OCI-LY7 (cell line): ENCODE data around the gene KLHL22. TPM values are rescaled to one million over a fixed set of nuclear protein-coding genes. Genes with fewer than 3 reads are reported as not detected.

Experiments used
- BruUV-seq: library from RNA; stranded (reverse); fragments of 400-500 nt; replicated peaks from 2 replicates; lab custom pipeline; 2021; lab: Mats Ljungman, UMichigan
- CTCF ChIA-PET: fragments of 300-600 bp; sonication (Branson Sonifier 250); formaldehyde crosslinking; loops from one replicate; lab custom pipeline; 2022; ENCODE audit warnings: antibody characterized with exemption; ENCODE audit not compliant: unreplicated experiment; lab: Charles Lee
- POLR2A ChIA-PET: fragments of 300-600 bp; sonication (Branson Sonifier 250); formaldehyde crosslinking; loops from one replicate; lab custom pipeline; 2022; ENCODE audit warnings: antibody characterized with exemption; lab: Charles Lee
- DNase-seq: peaks from one replicate; pipeline ENCODE4 v3.0.0-alpha.2; 2015; ENCODE audit warnings: low spot score
- H2AFZ ChIP-seq: fragments of 200-600 bp; sonication (generic), shearing (Covaris generic); 2 replicates; pipeline ENCODE4 v1.6.1; 2014; ENCODE audit warnings: mild to moderate bottlenecking, antibody characterized with exemption, low read length, moderate library complexity
- H3K27ac ChIP-seq: fragments of 200-600 bp; sonication (generic); 2 replicates; pipeline ENCODE4 v1.5.1; 2014; ENCODE audit warnings: mixed run types, low read depth, mild to moderate bottlenecking, moderate library complexity, low read length, inconsistent platforms; ENCODE audit not compliant: poor library complexity, severe bottlenecking
- H3K36me3 ChIP-seq: fragments of 200-600 bp; sonication (generic); 2 replicates; pipeline ENCODE4 v1.6.1; 2014; ENCODE audit warnings: mild to moderate bottlenecking, antibody characterized with exemption, low read length, moderate library complexity, mixed read lengths; ENCODE audit not compliant: insufficient read depth
- H3K4me1 ChIP-seq: fragments of 200-600 bp; sonication (generic); 2 replicates; pipeline ENCODE4 v1.5.1; 2014; ENCODE audit warnings: mild to moderate bottlenecking, low read length; ENCODE audit not compliant: insufficient read depth, poor library complexity, severe bottlenecking
- H3K4me2 ChIP-seq: fragments of 200-600 bp; sonication (generic); 2 replicates; pipeline ENCODE4 v1.6.1; 2014; ENCODE audit warnings: mild to moderate bottlenecking, low read length
- H3K4me3 ChIP-seq: fragments of 200-600 bp; sonication (generic); 2 replicates; pipeline ENCODE4 v1.5.1; 2014; ENCODE audit warnings: mild to moderate bottlenecking, low read depth, low read length; ENCODE audit not compliant: poor library complexity, severe bottlenecking
- H3K79me2 ChIP-seq: fragments of 200-600 bp; sonication (generic); 2 replicates; pipeline ENCODE4 v1.6.1; 2016; ENCODE audit warnings: low read depth, mild to moderate bottlenecking, low read length, moderate library complexity, mixed read lengths; ENCODE audit not compliant: insufficient read depth
- H3K9me2 ChIP-seq: fragments of 200-600 bp; sonication (generic); 2 replicates; pipeline ENCODE4 v1.6.1; 2016; ENCODE audit warnings: mild to moderate bottlenecking, low read length, mixed read lengths; ENCODE audit not compliant: insufficient read depth
- H3K9me3 ChIP-seq: fragments of 200-600 bp; sonication (generic); 2 replicates; pipeline ENCODE4 v1.6.1; 2014; ENCODE audit warnings: mild to moderate bottlenecking, mixed run types, low read length, mixed read lengths
- H4K20me1 ChIP-seq: fragments of 200-600 bp; sonication (generic); 2 replicates; pipeline ENCODE4 v1.6.1; 2014; ENCODE audit warnings: mild to moderate bottlenecking, antibody characterized with exemption, low read length, moderate library complexity, mixed read lengths; ENCODE audit not compliant: insufficient read depth
- EZH2phosphoT487 ChIP-seq: fragments of 200-600 bp; sonication (generic); IDR thresholded peaks from 2 replicates; pipeline ENCODE4 v1.6.1; 2018; ENCODE audit warnings: low read depth, borderline replicate concordance, mild to moderate bottlenecking, mixed run types, antibody characterized with exemption, low read length, moderate library complexity, mixed read lengths
- intact Hi-C: fragments of 100-400 bp; cut with micrococcal nuclease; formaldehyde crosslinking; loops from one replicate; pipeline ENCODE4 v1.10.0; 2022; ENCODE audit not compliant: unreplicated experiment
- total RNA-seq, 2 experiments: library from RNA; depleted of rRNA in 1 of 2; stranded (reverse); fragments of >200 nt in 1 of 2; shearing (Covaris generic) in 1 of 2; gene quantifications; 2 replicates each; pipeline ENCODE4 v1.2.3, GENCODE V29; 2014 to 2022
- TF ChIP-seq, protein P1 (sequence below): fragments of 200-600 bp; sonication (generic); conservative IDR thresholded peaks from 2 replicates; pipeline ENCODE4 v1.5.1; 2014; ENCODE audit warnings: mild to moderate bottlenecking, antibody characterized with exemption, low read length, moderate library complexity, mixed read lengths

The KLHL22 gene
- total RNA-seq, 2 experiments from 2014 or later: 14.8 to 38.1 TPM

DNA sequence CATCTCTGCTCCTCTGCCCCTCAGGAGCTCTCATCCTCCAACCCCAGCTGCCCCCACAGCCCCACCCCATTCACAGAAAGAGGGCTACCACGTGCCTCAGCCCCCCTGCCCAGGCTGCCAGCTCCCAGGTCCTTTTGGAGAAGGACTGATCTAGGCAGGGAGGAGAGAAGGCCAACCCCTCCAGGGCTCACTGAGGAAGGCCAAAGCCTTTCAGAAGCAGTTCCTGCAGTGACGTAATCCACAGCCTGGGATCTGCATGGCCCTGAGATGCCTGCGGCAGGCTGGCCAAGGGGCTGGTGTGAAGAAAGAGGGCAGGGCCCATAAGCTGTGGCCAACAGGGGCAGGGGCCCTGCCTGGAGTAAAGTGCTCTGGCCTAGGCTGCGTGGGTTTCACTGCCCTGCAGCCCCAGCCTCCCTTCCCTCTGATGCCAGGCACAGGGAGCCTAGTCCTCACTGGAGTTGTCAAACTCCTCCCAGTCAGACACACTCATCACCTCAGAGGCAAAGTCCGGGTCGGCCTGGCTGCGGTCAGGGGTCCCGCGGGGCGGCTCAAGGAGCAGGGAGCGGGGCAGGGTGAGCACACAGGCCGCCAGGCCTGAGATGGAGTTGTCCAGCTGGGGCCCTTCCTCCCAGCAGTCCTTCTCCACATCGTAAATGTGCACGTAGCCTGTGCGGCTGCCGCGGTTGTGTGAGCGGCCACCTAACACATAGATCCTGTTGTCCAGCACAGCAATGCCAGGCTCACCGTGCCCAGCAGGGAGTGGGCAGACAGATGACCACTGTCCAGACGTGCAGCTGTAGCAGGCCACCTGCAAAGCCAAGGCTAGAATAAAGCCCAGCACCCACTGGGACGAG, 53.7 kb downstream of the KLHL22 start:
- ChIA-PET CTCF (no interaction called here), POLR2A (no interaction called here)
- TF ChIP-seq, protein P1, sequence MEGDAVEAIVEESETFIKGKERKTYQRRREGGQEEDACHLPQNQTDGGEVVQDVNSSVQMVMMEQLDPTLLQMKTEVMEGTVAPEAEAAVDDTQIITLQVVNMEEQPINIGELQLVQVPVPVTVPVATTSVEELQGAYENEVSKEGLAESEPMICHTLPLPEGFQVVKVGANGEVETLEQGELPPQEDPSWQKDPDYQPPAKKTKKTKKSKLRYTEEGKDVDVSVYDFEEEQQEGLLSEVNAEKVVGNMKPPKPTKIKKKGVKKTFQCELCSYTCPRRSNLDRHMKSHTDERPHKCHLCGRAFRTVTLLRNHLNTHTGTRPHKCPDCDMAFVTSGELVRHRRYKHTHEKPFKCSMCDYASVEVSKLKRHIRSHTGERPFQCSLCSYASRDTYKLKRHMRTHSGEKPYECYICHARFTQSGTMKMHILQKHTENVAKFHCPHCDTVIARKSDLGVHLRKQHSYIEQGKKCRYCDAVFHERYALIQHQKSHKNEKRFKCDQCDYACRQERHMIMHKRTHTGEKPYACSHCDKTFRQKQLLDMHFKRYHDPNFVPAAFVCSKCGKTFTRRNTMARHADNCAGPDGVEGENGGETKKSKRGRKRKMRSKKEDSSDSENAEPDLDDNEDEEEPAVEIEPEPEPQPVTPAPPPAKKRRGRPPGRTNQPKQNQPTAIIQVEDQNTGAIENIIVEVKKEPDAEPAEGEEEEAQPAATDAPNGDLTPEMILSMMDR: no peak
- no peak for TF ChIP-seq EZH2phosphoT487
- no peak overlapping the region for H3K27ac ChIP-seq
- no peaks in the 10 kb centered on the region for H3K36me3 ChIP-seq
- no peaks in the 10 kb centered on the region for H3K9me2 ChIP-seq
- DNase-seq: no peak
- intact Hi-C loops: no loop called here
- no peak overlapping the region for H2AFZ ChIP-seq
- H3K9me3 ChIP-seq: no peaks in the 10 kb centered on the region
- H3K4me2 ChIP-seq: no peak overlapping the region
- no peaks in the 10 kb centered on the region for H3K4me1 ChIP-seq
- no peaks in the 10 kb centered on the region for H4K20me1 ChIP-seq
- BruUV-seq: no TSS peak
- H3K4me3 ChIP-seq: no peak overlapping the region
- H3K79me2 ChIP-seq: no peaks in the 10 kb centered on the region

DNA sequence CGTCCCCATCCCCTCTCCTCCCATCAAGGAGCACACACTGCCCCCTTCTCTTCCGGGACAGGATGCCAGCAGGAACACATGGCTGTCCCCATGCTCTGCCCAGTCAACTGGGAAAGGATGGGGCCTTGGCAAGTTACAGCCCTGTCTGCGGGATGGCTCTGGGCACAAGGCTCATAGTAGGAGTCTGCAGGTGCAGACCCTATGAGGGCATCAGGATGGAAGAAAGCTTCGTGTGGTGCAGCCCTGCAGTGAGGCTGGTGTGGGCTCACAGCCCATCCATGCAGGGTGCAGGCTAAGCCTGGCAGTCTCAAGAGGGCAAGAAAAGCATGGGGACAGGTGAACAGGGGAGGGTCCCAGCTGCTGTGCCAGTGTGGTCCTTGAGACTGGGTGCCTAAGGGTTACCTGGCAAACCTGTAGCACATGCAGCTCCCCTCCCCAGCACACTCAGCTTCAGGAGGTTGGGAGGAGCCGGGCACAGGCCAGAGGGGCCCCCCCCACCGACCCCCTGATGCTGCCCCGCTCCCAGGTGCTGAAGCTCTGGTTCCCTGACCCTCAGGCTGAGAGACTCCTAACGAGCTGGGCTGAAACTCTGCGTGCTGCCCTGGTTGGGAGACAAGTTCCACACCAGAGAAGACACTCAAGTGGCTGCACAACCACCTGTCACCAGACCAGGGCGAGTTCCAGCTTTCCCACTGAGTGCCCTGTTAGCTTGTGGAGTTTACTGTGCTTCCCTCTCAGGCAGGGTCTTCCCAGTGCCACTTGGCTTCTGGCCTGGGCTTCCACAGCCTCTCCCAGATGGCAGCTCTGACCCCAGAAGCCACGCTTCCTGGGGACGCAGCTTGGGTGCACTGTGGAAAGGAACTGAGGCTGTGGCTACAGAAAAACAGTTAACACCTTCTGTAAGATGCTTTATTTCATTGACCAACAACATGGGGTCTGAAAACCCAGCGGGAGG, 54.7 kb downstream of the KLHL22 start:
- Histone ChIP-seq H4K20me1 (no peaks in the 10 kb centered on the region), H3K36me3 (no peaks in the 10 kb centered on the region), H3K79me2 (no peaks in the 10 kb centered on the region), H3K9me2 (no peaks in the 10 kb centered on the region), H2AFZ (no peak overlapping the region), H3K9me3 (no peaks in the 10 kb centered on the region), H3K4me1 (no peaks in the 10 kb centered on the region), H3K4me2 (no peak overlapping the region), H3K27ac (no peak overlapping the region), H3K4me3 (no peak overlapping the region)
- BruUV-seq: no TSS peak
- ChIA-PET CTCF (no interaction called here), POLR2A (no interaction called here)
- intact Hi-C loops: no loop called here
- TF ChIP-seq, protein P1: no peak
- TF ChIP-seq EZH2phosphoT487: no peak
- DNase-seq: no peak
